ENCODE results near the gene CCL5. TPM values are rescaled to one million over a fixed set of nuclear protein-coding genes. Genes with fewer than 3 reads are reported as not detected.

Gene CCL5
- total and polyA plus RNA-seq, 7 donors: 0.38 to 2.6 (median 0.77) TPM

DNA sequence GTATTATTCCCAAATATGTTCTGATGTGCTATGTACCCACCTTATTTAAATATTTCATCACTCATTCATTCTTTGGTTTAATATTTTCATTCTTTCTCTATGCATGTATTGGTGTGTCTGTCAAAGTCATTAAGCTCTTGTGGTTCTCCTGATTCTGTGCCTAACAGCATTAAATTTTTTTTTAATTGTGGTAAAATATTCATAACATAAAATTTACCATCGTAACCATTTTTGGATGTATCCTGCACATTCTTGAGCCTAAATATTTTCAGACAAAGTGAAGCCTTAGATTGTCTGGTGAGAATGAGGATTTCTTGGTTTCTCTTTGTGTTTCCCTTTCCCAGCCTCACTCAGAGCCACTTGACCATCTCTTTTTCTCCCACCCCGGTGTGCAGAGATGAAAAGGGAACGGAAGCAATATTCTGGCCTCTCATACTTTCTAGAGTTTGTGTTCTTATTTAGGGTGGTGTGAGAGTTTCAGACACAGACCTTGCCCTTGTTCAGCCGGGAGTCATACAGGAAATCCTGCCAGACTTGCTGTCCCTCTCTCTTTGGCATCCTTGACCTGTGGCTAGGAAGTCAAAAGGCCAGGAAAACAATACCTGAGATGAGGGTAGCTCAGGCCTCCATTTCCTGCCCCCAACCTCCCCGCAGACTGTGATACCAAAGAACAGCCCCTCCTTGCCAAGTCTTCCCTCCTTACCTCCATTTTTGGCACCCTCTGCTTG, 4.9 kb downstream of the CCL5 start:
- no peaks in the 10 kb centered on the region for H3K27me3 ChIP-seq (ENCODE audit: insufficient read depth in 3 of 3, low read length in 2 of 3)
- no peaks in the 10 kb centered on the region for H3K36me3 ChIP-seq (ENCODE audit: insufficient read depth in 1 of 2, low read depth in 1 of 2)
- 44 to 58% (median 57%) methylated on average over 5 of the region's 5 CpGs for WGBS, 3 donors
- no peaks in the 10 kb centered on the region for H3K4me1 ChIP-seq
- no peak overlapping the region for H3K4me3 ChIP-seq
- no peak overlapping the region for H3K27ac ChIP-seq
- no peaks in the 10 kb centered on the region for H3K9me3 ChIP-seq
- no peak for ATAC-seq
- intact Hi-C loops (cut with DNase I): no loop called here
- DNase-seq: no peak
- TF ChIP-seq, protein P1, sequence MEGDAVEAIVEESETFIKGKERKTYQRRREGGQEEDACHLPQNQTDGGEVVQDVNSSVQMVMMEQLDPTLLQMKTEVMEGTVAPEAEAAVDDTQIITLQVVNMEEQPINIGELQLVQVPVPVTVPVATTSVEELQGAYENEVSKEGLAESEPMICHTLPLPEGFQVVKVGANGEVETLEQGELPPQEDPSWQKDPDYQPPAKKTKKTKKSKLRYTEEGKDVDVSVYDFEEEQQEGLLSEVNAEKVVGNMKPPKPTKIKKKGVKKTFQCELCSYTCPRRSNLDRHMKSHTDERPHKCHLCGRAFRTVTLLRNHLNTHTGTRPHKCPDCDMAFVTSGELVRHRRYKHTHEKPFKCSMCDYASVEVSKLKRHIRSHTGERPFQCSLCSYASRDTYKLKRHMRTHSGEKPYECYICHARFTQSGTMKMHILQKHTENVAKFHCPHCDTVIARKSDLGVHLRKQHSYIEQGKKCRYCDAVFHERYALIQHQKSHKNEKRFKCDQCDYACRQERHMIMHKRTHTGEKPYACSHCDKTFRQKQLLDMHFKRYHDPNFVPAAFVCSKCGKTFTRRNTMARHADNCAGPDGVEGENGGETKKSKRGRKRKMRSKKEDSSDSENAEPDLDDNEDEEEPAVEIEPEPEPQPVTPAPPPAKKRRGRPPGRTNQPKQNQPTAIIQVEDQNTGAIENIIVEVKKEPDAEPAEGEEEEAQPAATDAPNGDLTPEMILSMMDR (IDR thresholded peaks at IDR 0.05): no peak

DNA sequence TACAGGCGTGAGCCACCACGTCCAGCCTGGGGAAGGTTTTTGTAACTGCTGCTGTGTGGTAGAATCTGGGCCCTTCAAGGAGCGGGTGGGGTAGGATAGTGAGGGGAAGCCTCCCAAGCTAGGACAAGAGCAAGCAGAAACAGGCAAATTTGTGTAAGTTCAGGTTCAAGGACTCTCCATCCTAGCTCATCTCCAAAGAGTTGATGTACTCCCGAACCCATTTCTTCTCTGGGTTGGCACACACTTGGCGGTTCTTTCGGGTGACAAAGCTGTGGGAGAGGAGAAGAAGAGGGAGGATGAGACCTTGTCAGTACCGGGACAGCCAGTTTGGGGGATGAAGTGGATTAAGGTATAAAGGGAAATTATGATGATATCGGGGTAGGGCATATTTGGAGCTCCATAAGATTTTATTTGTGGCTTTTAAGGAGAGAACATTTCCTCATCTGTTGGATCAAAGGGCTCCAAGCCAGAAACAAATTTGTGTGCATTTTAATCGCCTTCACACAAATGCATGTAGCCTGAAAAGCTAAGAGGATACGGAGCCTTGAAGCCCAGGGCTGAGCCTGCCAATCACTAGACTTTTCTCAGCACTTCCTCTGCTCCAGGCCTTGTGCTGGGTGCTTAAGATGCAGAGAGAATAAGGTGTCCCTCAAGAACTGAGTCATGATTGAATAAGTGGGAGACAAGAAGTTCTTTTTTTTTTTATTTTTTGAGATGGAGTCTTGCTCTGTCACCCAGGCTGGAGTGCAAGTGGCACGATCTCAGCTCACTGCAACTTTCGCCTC, 7.8 kb downstream of the CCL5 start:
- DNase-seq: no peak
- 90 to 92% (median 92%) methylated on average over 12 of the region's 12 CpGs for WGBS, 3 donors

DNA sequence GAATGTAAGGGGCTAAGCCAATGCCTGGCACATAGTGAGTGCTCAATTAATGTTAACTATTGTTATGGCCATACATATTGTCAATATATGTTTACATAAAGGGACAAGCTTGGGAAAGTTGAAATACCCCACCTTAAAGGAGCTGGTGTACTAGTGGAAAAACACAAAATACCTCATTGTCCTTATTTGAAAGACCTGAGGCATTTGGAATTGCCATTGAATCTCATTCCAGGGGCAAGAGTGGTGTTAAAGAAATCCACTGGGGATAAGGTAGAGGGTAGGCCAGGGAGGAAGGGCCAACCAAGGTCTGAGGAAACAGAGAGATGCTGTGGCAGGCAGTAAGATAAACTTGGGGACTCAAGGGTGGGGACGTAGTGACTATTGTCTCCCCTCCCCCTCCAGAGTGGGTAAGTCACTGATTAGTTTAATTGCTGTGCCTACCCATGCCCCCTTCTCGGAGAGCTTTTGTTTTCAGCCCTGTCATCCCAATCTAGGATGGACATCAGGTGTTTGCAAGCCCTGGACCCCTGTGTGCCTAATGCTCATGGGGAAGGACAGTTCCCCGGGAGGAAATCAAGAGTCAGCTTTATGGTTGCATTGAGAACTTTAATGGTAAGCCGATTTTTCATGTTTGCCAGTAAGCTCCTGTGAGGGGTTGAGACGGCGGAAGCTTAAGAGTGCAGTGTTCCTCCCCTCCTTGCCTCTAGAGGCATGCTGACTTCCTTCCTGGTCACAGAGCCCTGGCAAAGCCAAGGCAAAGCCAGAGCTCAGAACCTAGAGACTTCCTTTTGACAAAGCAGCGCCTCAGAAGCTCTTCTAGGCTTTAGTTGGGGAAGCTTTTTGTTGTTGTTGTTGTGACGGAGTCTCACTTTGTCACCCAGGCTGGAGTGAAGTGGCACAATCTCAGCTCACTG, 9.0 kb downstream of the CCL5 start:
- Histone ChIP-seq H3K27me3 (ENCODE audit: insufficient read depth in 3 of 3, low read length in 2 of 3) (no peaks in the 10 kb centered on the region), H3K36me3 (ENCODE audit: insufficient read depth in 1 of 2, low read depth in 1 of 2) (no peaks in the 10 kb centered on the region), H3K9me3 (no peaks in the 10 kb centered on the region), H3K4me3 (no peak overlapping the region), H3K27ac (no peak overlapping the region), H3K4me1 (no peaks in the 10 kb centered on the region)
- 57 to 64% (median 62%) methylated on average over 8 of the region's 8 CpGs for WGBS, 3 donors
- DNase-seq (no peak), ATAC-seq (no peak)
- TF ChIP-seq, protein P1 (IDR thresholded peaks at IDR 0.05): no peak
- intact Hi-C loops (cut with DNase I): no loop called here

More for the DNA sequence above, 7.8 kb downstream of the CCL5 start:
- H3K4me3 ChIP-seq: no peak overlapping the region
- no peak overlapping the region for H3K27ac ChIP-seq
- ATAC-seq: no peak
- intact Hi-C loops (cut with DNase I): no loop called here
- no peaks in the 10 kb centered on the region for H3K9me3 ChIP-seq
- no peaks in the 10 kb centered on the region for H3K27me3 ChIP-seq (ENCODE audit: insufficient read depth in 3 of 3, low read length in 2 of 3)
- TF ChIP-seq, protein P1 (IDR thresholded peaks at IDR 0.05): no peak
- no peaks in the 10 kb centered on the region for H3K36me3 ChIP-seq (ENCODE audit: insufficient read depth in 1 of 2, low read depth in 1 of 2)
- no peaks in the 10 kb centered on the region for H3K4me1 ChIP-seq

DNA sequence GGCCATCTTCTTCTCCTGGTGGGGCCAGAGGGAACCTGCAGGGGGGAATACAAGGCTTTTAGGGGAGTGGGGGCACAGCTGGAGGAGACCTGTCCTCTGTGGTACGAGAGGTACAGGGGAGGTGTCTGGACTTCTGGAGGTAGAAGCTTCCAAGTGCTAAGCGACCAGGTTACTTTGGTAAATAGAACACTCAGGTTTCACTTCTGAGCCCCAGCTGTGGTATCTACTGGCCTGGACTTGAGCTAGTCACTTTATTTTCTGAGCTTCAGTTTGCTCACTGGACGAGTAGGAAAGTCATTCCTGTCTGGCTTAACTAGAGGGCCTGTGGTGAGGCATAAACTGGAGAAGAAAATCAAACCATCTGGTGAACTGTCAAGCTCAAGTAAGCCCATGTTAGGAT, 11.4 kb downstream of the CCL5 start, which contains the start of gene HEATR9:
HEATR9 (minus strand) TSS at position 155 of the 400 bp plus-strand sequence; CDS start at position 6, 149 bp downstream.
- H3K27me3 ChIP-seq (ENCODE audit: insufficient read depth in 3 of 3, low read length in 2 of 3): no peaks in the 10 kb centered on the region
- intact Hi-C loops (cut with DNase I): no loop called here
- no peaks in the 10 kb centered on the region for H3K4me1 ChIP-seq
- peaks cover 0 to 5% of the 10 kb centered on the region in 2 donors for H3K36me3 ChIP-seq (ENCODE audit: insufficient read depth in 1 of 2, low read depth in 1 of 2)
- H3K4me3 ChIP-seq: no peak within 1 kb of the TSS
- DNase-seq (no peak), ATAC-seq (no peak)
- TF ChIP-seq, protein P1 (IDR thresholded peaks at IDR 0.05): no peak
- 67 to 70% (median 69%) methylated on average over 3 of the region's 3 CpGs for WGBS, 3 donors
- H3K27ac ChIP-seq: no peak within 1 kb of the TSS
- H3K9me3 ChIP-seq: no peaks in the 10 kb centered on the region
